ENCODE data around the gene AFG3L2. TPM values are rescaled to one million over a fixed set of nuclear protein-coding genes. Genes with fewer than 3 reads are reported as not detected.

The AFG3L2 gene
- total RNA-seq, 1 donor from 2014 or later: 65.1 TPM

GRCh38 chr18:12282442-12283039 lies 94.5 kb downstream of the AFG3L2 start:
- H3K27ac Mint-ChIP-seq: no peak overlapping the region
- H3K4me1 Mint-ChIP-seq (ENCODE audit: low read depth): no peaks in the 10 kb centered on the region
- intact Hi-C loops (cut with micrococcal nuclease): no loop called here
- H3K9me3 Mint-ChIP-seq: no peaks in the 10 kb centered on the region
- peaks cover 22% of the 10 kb centered on the region for H3K27me3 Mint-ChIP-seq (ENCODE audit: low read depth)
- H3K36me3 Mint-ChIP-seq (ENCODE audit: low read depth): no peaks in the 10 kb centered on the region
- H3K4me3 Mint-ChIP-seq (ENCODE audit: low read depth): no peak overlapping the region
- DNase-seq (ENCODE audit: low spot score): no peak

DNA sequence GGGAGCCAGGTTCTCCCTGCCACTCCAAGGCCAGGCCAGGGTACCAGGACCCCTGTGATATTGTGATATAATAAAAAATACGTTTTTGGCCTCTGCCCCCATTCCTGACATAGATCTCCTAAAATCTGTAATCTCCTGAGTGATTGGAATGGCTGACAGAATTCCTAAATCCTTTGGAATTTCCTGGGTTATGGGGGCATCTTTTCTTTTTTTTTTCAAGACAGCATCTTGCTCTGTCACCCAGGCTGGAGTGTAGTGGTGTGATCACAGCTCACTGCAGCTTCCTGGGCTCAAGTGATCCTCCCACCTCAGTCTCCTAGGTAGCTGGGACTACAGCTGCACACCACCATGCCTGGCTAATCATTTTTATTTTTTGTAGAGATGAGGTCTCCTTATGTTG lies 95.2 kb downstream of the AFG3L2 start:
- no peaks in the 10 kb centered on the region for H3K4me1 Mint-ChIP-seq (ENCODE audit: low read depth)
- no peak overlapping the region for H3K4me3 Mint-ChIP-seq (ENCODE audit: low read depth)
- peaks cover 22% of the 10 kb centered on the region for H3K27me3 Mint-ChIP-seq (ENCODE audit: low read depth)
- H3K27ac Mint-ChIP-seq: no peak overlapping the region
- intact Hi-C loops (cut with micrococcal nuclease): no loop called here
- no peaks in the 10 kb centered on the region for H3K36me3 Mint-ChIP-seq (ENCODE audit: low read depth)
- DNase-seq (ENCODE audit: low spot score): no peak
- H3K9me3 Mint-ChIP-seq: no peaks in the 10 kb centered on the region

GRCh38 chr18:12279781-12280531 lies 97.1 kb downstream of the AFG3L2 start:
- Mint-ChIP-seq H3K36me3 (ENCODE audit: low read depth) (no peaks in the 10 kb centered on the region), H3K9me3 (no peaks in the 10 kb centered on the region), H3K4me3 (ENCODE audit: low read depth) (no peak overlapping the region), H3K27ac (no peak overlapping the region), H3K4me1 (ENCODE audit: low read depth) (no peaks in the 10 kb centered on the region), H3K27me3 (ENCODE audit: low read depth) (peaks cover 14% of the 10 kb centered on the region)
- intact Hi-C loops (cut with micrococcal nuclease): no loop called here
- DNase-seq (ENCODE audit: low spot score): no peak

Other genes with a start within 250 kb of the AFG3L2 start
- not detected in 2 replicates for gene CIDEA, start 122.9 kb downstream of the AFG3L2 start, total RNA-seq
- 54.2 and 57.2 TPM in 2 replicates for gene TUBB6, start 69.0 kb downstream of the AFG3L2 start, total RNA-seq
- gene PRELID3A, start 30.7 kb upstream of the AFG3L2 start, total RNA-seq: 6.7 and 8.7 TPM in 2 replicates